GM23338 (cell line): ENCODE measurements around the gene NNAT. TPM values are rescaled to one million over a fixed set of nuclear protein-coding genes. Genes with fewer than 3 reads are reported as not detected.

Experiments
- ATAC-seq: fragments of 200-7000 bp; cut with Tn5 transposase; 3 replicates; pipeline ENCODE4 v1.9.1; 2020
- DNase-seq: peaks from one replicate; pipeline ENCODE4 v3.0.0-alpha.2; 2015; ENCODE audit warnings: low spot score
- H2AFZ ChIP-seq: fragments of 200-600 bp; sonication (generic); 2 replicates; pipeline ENCODE4 v1.8.0; 2016; ENCODE audit warnings: antibody characterized with exemption, mild to moderate bottlenecking, moderate library complexity
- H3F3A ChIP-seq: fragments of 200-600 bp; sonication (generic); replicated peaks from 2 replicates; pipeline ENCODE4 v1.8.0; 2017; ENCODE audit warnings: antibody characterized with exemption, mixed run types, low read depth
- H3K27ac ChIP-seq: fragments of 200-600 bp; sonication (generic); 2 replicates; pipeline ENCODE4 v1.6.1; 2016; ENCODE audit warnings: low read depth
- H3K27me3 ChIP-seq: fragments of 200-600 bp; sonication (generic); 2 replicates; pipeline ENCODE4 v1.8.0; 2016; ENCODE audit warnings: mild to moderate bottlenecking, mixed run types, moderate library complexity; ENCODE audit not compliant: insufficient read depth
- H3K36me3 ChIP-seq: fragments of 200-600 bp; sonication (generic); 2 replicates; pipeline ENCODE4 v1.8.0; 2016; ENCODE audit warnings: mild to moderate bottlenecking; ENCODE audit not compliant: insufficient read depth
- H3K4me1 ChIP-seq: fragments of 200-600 bp; sonication (generic); 2 replicates; pipeline ENCODE4 v1.8.0; 2016; ENCODE audit warnings: mild to moderate bottlenecking, moderate library complexity; ENCODE audit not compliant: insufficient read depth
- H3K4me2 ChIP-seq: fragments of 200-600 bp; sonication (generic); 2 replicates; pipeline ENCODE4 v1.7.1; 2017; ENCODE audit warnings: mixed run types
- H3K4me3 ChIP-seq: fragments of 200-600 bp; sonication (generic); 2 replicates; pipeline ENCODE4 v1.6.1; 2016; ENCODE audit warnings: mixed run types
- H3K79me2 ChIP-seq: fragments of 200-600 bp; sonication (generic); replicated peaks from 2 replicates; pipeline ENCODE4 v1.8.0; 2017; ENCODE audit warnings: mild to moderate bottlenecking; ENCODE audit not compliant: insufficient read depth
- H3K9me2 ChIP-seq: fragments of 200-600 bp; sonication (generic); 2 replicates; pipeline ENCODE4 v1.8.0; 2017; ENCODE audit not compliant: insufficient read depth
- H4K20me1 ChIP-seq: fragments of 200-600 bp; sonication (generic); replicated peaks from 2 replicates; pipeline ENCODE4 v1.8.0; 2017; ENCODE audit warnings: mild to moderate bottlenecking; ENCODE audit not compliant: insufficient read depth
- H3K27ac Mint-ChIP-seq: 2 replicates; pipeline ENCODE4 v1.8.0; 2020; ENCODE audit warnings: inconsistent platforms, mild to moderate bottlenecking, moderate library complexity, mixed read lengths
- H3K27me3 Mint-ChIP-seq: 3 replicates; pipeline ENCODE4 v1.8.0; 2022; ENCODE audit warnings: low read depth, mild to moderate bottlenecking, moderate library complexity, mixed read lengths, inconsistent platforms; ENCODE audit not compliant: insufficient read depth, poor library complexity
- H3K36me3 Mint-ChIP-seq: 3 replicates; pipeline ENCODE4 v1.8.0; 2021; ENCODE audit warnings: low read depth, mild to moderate bottlenecking, inconsistent platforms, moderate library complexity, mixed read lengths
- H3K4me1 Mint-ChIP-seq: 3 replicates; pipeline ENCODE4 v1.8.0; 2020; ENCODE audit warnings: mild to moderate bottlenecking, inconsistent platforms, mixed read lengths
- H3K4me3 Mint-ChIP-seq: 3 replicates; pipeline ENCODE4 v1.8.0; 2021; ENCODE audit warnings: moderate library complexity, mild to moderate bottlenecking, inconsistent platforms, mixed read lengths
- H3K9me3 Mint-ChIP-seq: 3 replicates; pipeline ENCODE4 v1.8.0; 2020; ENCODE audit warnings: moderate library complexity, mild to moderate bottlenecking, inconsistent platforms, mixed read lengths
- CTCF ChIP-seq, 2 experiments: fragments of 200-600 bp in 1 of 2; sonication (generic) in 1 of 2; conservative IDR thresholded peaks; 2 replicates each; pipeline versions ENCODE4 v1.5.1 to v1.6.1; 2016 to 2017; ENCODE audit warnings: antibody characterized with exemption in 2 of 2, low read depth in 2 of 2, mild to moderate bottlenecking in 2 of 2, moderate library complexity in 1 of 2
- EZH2phosphoT487 ChIP-seq: fragments of 200-600 bp; sonication (generic); IDR thresholded peaks from one replicate; pipeline ENCODE4 v1.8.1; 2018; ENCODE audit warnings: antibody characterized with exemption; ENCODE audit not compliant: unreplicated experiment
- STAT1 ChIP-seq: IDR thresholded peaks from one replicate; pipeline ENCODE4 v1.6.1; 2016; ENCODE audit warnings: antibody characterized with exemption; ENCODE audit not compliant: unreplicated experiment
- ZNF114 ChIP-seq: fragments of 250-450 bp; sonication (Bioruptor Pico); IDR thresholded peaks from 2 replicates; pipeline ENCODE4 v1.5.0; 2020; ENCODE audit warnings: mild to moderate bottlenecking, moderate library complexity
- polyA plus RNA-seq: library from polyadenylated mRNA; unstranded; fragments of >200 nt; fragmentation: Nextera tagmentation; extraction: Ambion mirVana; gene quantifications from 2 replicates; pipeline ENCODE4 v1.2.1, GENCODE V29; 2016
- total RNA-seq: library from RNA; depleted of rRNA; stranded (reverse); fragments of >200 nt; shearing (Covaris generic); gene quantifications from 2 replicates; pipeline ENCODE4 v1.2.3, GENCODE V29; 2014
- TF ChIP-seq, protein P1 (sequence below): IDR thresholded peaks from one replicate; pipeline ENCODE4 v1.6.1; 2018; ENCODE audit warnings: antibody characterized with exemption; ENCODE audit not compliant: unreplicated experiment
- TF ChIP-seq, protein P2 (sequence below): IDR thresholded peaks from 2 replicates; pipeline ENCODE4 v1.6.1; 2016; ENCODE audit warnings: antibody characterized with exemption
- TF ChIP-seq, protein P3 (sequence below): fragments of 250-450 bp; sonication (Bioruptor Pico); IDR thresholded peaks from 2 replicates; pipeline ENCODE4 v1.5.0; 2020; ENCODE audit warnings: mild to moderate bottlenecking, moderate library complexity

The NNAT gene
- total and polyA plus RNA-seq, 2 experiments from 2014 or later = 4.3 to 4.9 TPM

GRCh38 chr20:37558306-37558705, 37.3 kb downstream of the NNAT start:
- Histone ChIP-seq H3K4me3 (no peak overlapping the region), H4K20me1 (no peaks in the 10 kb centered on the region), H3K27me3 (no peaks in the 10 kb centered on the region), H3K4me2 (no peak overlapping the region), H2AFZ (no peak overlapping the region), H3K36me3 (no peaks in the 10 kb centered on the region), H3K27ac (no peak overlapping the region), H3F3A (no peaks in the 10 kb centered on the region), H3K9me2 (no peaks in the 10 kb centered on the region), H3K4me1 (no peaks in the 10 kb centered on the region), H3K79me2 (no peaks in the 10 kb centered on the region)
- H3K4me1 Mint-ChIP-seq = peaks cover 2% of the 10 kb centered on the region; the same call in 1 of the 3 replicates
- TF ChIP-seq EZH2phosphoT487 = no peak
- TF ChIP-seq, protein P1, sequence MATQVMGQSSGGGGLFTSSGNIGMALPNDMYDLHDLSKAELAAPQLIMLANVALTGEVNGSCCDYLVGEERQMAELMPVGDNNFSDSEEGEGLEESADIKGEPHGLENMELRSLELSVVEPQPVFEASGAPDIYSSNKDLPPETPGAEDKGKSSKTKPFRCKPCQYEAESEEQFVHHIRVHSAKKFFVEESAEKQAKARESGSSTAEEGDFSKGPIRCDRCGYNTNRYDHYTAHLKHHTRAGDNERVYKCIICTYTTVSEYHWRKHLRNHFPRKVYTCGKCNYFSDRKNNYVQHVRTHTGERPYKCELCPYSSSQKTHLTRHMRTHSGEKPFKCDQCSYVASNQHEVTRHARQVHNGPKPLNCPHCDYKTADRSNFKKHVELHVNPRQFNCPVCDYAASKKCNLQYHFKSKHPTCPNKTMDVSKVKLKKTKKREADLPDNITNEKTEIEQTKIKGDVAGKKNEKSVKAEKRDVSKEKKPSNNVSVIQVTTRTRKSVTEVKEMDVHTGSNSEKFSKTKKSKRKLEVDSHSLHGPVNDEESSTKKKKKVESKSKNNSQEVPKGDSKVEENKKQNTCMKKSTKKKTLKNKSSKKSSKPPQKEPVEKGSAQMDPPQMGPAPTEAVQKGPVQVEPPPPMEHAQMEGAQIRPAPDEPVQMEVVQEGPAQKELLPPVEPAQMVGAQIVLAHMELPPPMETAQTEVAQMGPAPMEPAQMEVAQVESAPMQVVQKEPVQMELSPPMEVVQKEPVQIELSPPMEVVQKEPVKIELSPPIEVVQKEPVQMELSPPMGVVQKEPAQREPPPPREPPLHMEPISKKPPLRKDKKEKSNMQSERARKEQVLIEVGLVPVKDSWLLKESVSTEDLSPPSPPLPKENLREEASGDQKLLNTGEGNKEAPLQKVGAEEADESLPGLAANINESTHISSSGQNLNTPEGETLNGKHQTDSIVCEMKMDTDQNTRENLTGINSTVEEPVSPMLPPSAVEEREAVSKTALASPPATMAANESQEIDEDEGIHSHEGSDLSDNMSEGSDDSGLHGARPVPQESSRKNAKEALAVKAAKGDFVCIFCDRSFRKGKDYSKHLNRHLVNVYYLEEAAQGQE = no peak
- TF ChIP-seq, protein P2, sequence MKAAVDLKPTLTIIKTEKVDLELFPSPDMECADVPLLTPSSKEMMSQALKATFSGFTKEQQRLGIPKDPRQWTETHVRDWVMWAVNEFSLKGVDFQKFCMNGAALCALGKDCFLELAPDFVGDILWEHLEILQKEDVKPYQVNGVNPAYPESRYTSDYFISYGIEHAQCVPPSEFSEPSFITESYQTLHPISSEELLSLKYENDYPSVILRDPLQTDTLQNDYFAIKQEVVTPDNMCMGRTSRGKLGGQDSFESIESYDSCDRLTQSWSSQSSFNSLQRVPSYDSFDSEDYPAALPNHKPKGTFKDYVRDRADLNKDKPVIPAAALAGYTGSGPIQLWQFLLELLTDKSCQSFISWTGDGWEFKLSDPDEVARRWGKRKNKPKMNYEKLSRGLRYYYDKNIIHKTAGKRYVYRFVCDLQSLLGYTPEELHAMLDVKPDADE = no peak
- H3K27ac Mint-ChIP-seq = no peak overlapping the region
- no peaks in the 10 kb centered on the region for H3K9me3 Mint-ChIP-seq
- ATAC-seq (no peak), DNase-seq (no peak)
- H3K4me3 Mint-ChIP-seq = no peak overlapping the region
- no peaks in the 10 kb centered on the region for H3K36me3 Mint-ChIP-seq
- H3K27me3 Mint-ChIP-seq = peaks cover 6% of the 10 kb centered on the region

DNA sequence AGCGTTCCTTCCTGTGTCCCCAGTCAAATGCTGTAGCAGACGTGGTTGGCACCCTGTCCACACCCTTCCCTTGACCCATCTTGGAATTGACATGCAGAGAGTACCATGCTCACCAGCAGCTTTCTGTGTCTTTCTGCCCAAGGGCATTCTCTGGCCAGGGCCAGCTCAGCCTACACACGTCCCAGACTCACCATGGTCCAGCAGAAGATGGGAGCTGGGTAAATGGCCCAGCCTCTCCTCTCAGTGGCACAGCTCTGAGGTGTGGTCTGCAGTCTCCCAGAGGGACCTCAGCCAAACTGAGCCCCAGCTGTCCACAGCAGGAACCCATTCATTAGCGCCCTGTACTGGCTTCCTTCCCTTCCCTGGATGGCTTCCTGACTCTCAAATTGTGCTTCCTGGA, 37.7 kb downstream of the NNAT start:
- H3K4me1 ChIP-seq = no peaks in the 10 kb centered on the region
- no peak overlapping the region for H3K27ac ChIP-seq
- H3K4me2 ChIP-seq = no peak overlapping the region
- Mint-ChIP-seq H3K4me1 (peaks cover 2% of the 10 kb centered on the region; the same call in 1 of the 3 replicates), H3K9me3 (no peaks in the 10 kb centered on the region), H3K27ac (no peak overlapping the region), H3K36me3 (no peaks in the 10 kb centered on the region), H3K4me3 (no peak overlapping the region), H3K27me3 (peaks cover 6% of the 10 kb centered on the region)
- H2AFZ ChIP-seq = no peak overlapping the region
- H3K9me2 ChIP-seq = no peaks in the 10 kb centered on the region
- H4K20me1 ChIP-seq = no peaks in the 10 kb centered on the region
- H3K27me3 ChIP-seq = no peaks in the 10 kb centered on the region
- no peaks in the 10 kb centered on the region for H3F3A ChIP-seq
- DNase-seq (no peak), ATAC-seq (no peak)
- H3K4me3 ChIP-seq = no peak overlapping the region
- no peaks in the 10 kb centered on the region for H3K36me3 ChIP-seq
- no peaks in the 10 kb centered on the region for H3K79me2 ChIP-seq
- TF ChIP-seq CTCF (conservative IDR thresholded peaks at IDR 0.05; ENCODE audit: low read depth in 2 of 2) = no peak
- TF ChIP-seq STAT1 = no peak
- TF ChIP-seq ZNF114 (CRISPR knock-in tag) = no peak
- TF ChIP-seq, protein P3, sequence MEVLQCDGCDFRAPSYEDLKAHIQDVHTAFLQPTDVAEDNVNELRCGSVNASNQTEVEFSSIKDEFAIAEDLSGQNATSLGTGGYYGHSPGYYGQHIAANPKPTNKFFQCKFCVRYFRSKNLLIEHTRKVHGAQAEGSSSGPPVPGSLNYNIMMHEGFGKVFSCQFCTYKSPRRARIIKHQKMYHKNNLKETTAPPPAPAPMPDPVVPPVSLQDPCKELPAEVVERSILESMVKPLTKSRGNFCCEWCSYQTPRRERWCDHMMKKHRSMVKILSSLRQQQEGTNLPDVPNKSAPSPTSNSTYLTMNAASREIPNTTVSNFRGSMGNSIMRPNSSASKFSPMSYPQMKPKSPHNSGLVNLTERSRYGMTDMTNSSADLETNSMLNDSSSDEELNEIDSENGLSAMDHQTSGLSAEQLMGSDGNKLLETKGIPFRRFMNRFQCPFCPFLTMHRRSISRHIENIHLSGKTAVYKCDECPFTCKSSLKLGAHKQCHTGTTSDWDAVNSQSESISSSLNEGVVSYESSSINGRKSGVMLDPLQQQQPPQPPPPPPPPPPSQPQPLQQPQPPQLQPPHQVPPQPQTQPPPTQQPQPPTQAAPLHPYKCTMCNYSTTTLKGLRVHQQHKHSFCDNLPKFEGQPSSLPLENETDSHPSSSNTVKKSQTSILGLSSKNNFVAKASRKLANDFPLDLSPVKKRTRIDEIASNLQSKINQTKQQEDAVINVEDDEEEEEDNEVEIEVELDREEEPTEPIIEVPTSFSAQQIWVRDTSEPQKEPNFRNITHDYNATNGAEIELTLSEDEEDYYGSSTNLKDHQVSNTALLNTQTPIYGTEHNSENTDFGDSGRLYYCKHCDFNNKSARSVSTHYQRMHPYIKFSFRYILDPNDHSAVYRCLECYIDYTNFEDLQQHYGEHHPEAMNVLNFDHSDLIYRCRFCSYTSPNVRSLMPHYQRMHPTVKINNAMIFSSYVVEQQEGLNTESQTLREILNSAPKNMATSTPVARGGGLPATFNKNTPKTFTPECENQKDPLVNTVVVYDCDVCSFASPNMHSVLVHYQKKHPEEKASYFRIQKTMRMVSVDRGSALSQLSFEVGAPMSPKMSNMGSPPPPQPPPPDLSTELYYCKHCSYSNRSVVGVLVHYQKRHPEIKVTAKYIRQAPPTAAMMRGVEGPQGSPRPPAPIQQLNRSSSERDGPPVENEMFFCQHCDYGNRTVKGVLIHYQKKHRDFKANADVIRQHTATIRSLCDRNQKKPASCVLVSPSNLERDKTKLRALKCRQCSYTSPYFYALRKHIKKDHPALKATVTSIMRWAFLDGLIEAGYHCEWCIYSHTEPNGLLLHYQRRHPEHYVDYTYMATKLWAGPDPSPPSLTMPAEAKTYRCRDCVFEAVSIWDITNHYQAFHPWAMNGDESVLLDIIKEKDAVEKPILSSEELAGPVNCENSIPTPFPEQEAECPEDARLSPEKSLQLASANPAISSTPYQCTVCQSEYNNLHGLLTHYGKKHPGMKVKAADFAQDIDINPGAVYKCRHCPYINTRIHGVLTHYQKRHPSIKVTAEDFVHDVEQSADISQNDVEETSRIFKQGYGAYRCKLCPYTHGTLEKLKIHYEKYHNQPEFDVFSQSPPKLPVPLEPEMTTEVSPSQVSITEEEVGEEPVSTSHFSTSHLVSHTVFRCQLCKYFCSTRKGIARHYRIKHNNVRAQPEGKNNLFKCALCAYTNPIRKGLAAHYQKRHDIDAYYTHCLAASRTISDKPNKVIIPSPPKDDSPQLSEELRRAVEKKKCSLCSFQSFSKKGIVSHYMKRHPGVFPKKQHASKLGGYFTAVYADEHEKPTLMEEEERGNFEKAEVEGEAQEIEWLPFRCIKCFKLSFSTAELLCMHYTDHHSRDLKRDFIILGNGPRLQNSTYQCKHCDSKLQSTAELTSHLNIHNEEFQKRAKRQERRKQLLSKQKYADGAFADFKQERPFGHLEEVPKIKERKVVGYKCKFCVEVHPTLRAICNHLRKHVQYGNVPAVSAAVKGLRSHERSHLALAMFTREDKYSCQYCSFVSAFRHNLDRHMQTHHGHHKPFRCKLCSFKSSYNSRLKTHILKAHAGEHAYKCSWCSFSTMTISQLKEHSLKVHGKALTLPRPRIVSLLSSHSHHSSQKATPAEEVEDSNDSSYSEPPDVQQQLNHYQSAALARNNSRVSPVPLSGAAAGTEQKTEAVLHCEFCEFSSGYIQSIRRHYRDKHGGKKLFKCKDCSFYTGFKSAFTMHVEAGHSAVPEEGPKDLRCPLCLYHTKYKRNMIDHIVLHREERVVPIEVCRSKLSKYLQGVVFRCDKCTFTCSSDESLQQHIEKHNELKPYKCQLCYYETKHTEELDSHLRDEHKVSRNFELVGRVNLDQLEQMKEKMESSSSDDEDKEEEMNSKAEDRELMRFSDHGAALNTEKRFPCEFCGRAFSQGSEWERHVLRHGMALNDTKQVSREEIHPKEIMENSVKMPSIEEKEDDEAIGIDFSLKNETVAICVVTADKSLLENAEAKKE (CRISPR knock-in tag) = no peak
